NCI-H226 (cell line): Measurements from ENCODE around the gene PPARGC1A.
A peak's percentile ranks its signal among the peaks of the same experiment; 100 is the strongest.

Experiments used
- DNase-seq: peaks from one replicate; pipeline ENCODE4 v3.0.0-alpha.2; 2015

PPARGC1A gene, protein sequence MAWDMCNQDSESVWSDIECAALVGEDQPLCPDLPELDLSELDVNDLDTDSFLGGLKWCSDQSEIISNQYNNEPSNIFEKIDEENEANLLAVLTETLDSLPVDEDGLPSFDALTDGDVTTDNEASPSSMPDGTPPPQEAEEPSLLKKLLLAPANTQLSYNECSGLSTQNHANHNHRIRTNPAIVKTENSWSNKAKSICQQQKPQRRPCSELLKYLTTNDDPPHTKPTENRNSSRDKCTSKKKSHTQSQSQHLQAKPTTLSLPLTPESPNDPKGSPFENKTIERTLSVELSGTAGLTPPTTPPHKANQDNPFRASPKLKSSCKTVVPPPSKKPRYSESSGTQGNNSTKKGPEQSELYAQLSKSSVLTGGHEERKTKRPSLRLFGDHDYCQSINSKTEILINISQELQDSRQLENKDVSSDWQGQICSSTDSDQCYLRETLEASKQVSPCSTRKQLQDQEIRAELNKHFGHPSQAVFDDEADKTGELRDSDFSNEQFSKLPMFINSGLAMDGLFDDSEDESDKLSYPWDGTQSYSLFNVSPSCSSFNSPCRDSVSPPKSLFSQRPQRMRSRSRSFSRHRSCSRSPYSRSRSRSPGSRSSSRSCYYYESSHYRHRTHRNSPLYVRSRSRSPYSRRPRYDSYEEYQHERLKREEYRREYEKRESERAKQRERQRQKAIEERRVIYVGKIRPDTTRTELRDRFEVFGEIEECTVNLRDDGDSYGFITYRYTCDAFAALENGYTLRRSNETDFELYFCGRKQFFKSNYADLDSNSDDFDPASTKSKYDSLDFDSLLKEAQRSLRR

DNA sequence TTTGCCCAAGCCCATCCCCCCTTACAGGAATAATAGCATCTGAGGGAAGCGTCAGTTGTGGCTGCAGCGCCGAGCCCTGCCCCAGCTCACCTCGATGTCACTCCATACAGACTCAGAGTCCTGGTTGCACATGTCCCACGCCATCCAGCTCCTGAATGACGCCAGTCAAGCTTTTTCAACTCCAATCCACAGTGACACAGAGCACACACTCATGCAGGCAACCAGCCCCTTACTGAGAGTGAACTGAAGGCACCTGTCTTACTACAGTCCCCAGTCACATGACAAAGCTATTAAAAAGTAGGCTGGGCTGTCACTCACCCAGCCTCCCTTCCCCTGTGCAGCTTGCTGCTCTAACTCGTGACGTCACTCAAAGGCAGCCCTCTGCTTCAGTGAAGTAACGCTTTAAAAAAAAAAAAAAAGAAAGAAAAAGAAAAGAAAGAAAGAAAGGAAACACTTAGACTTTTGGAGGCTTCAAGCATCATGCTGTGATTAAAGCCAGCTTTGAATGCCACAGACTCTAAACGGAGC is at the start of gene PPARGC1A:
Gene PPARGC1A (minus strand): TSS at position 234 of the 528 bp plus-strand sequence. CDS start 90 bp downstream, at position 144.
- DNase-seq = no peak

DNA sequence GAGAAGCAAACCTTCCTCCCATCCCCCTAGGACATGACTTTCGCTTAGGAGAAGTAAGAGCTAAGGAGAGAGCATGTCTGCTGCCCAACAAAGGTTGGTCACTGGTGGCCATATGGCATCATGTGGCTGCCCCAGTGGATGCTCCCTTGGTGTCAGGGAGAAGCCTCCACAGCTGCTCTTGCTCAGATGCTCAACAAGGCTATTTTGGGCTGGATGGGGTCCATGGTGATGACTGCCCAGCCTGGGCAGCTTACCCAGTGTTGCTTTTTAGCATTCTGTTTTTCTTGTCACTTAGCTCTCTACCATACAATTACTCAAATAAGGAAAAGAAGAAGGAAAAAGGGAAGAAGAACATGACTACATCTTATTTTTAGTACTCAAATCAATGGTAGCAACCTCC is 48.9 kb upstream of the PPARGC1A start:
- no peak for DNase-seq

GRCh38 chr4:23937173-23937572 is 47.3 kb upstream of the PPARGC1A start:
- DNase-seq = no peak

GRCh38 chr4:23934915-23935314 is 45.1 kb upstream of the PPARGC1A start:
- peak; percentile 89 for DNase-seq

GRCh38 chr4:23934223-23934622 is 44.4 kb upstream of the PPARGC1A start:
- no peak for DNase-seq

DNA sequence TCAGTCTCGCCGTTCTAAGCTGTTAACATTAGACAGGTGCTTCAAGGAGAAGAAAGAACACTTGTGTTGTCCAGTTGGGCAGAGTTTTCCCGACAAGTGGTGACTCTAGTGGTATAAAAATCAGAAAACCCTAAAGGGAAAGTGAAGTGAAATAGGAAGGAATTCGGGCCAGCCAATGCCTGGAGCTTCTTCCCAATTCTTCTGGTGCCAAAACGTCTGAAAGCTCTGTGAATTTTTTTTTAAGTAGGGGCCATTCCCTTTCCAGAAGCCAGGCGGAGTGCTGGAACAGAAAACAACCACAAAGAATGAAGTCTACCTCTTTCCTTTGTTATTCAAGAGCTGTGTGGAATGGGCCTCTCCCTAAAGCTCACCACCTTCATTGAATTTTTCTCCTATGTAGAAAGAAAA is 43.1 kb upstream of the PPARGC1A start:
- peak; percentile 13 for DNase-seq

DNA sequence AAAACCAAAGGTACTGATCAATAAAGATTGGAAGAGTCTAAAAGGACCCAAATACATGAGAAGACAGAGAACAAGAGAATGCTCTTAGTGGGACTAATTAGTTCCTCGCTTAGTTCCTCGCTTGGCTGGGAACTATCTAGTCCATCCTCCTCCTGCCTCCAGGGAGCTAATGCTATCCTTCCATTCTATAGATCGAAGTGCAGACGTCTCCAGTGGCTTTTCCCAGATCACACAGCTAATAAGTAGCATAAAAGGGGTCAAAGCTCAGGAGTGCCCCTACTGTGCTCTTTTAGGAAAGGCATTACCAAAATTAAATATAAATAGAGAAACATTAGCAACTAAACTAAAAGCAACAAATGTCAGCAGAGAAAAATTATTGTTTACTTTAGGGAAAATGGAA is 42.3 kb upstream of the PPARGC1A start:
- no peak for DNase-seq

GRCh38 chr4:23931489-23931830 is 41.6 kb upstream of the PPARGC1A start:
- DNase-seq = no peak

- no peak for DNase-seq
Observed at GRCh38 chr4:23930750-23931488, 41.1 kb upstream of the PPARGC1A start.

GRCh38 chr4:23929248-23929647 is 39.4 kb upstream of the PPARGC1A start:
- no peak for DNase-seq

DNA sequence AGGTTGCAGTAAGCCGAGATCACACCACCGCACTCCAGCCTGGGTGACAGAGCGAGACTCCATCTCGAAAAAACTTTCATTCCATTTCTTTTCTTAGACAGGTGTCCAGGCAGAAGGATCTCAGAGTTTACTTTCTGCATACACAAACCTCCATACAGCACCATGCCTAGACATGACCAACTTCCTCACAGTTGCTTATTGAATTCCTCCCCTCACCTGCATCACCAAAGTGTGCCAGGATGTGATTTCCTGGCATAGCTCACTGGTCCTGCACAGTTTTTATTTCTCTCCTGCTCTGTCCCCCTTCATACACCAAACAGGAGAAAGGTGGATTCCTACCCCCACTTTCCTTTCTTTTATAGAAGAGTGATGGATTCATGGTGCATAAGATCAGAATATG is 34.7 kb upstream of the PPARGC1A start:
- no peak for DNase-seq

GRCh38 chr4:23923840-23924239 is 34.0 kb upstream of the PPARGC1A start:
- DNase-seq = no peak

- no peak for DNase-seq
Observed at GRCh38 chr4:23923141-23923540, 33.3 kb upstream of the PPARGC1A start.

- DNase-seq = no peak
Observed at GRCh38 chr4:23922541-23923111, 32.8 kb upstream of the PPARGC1A start.

DNA sequence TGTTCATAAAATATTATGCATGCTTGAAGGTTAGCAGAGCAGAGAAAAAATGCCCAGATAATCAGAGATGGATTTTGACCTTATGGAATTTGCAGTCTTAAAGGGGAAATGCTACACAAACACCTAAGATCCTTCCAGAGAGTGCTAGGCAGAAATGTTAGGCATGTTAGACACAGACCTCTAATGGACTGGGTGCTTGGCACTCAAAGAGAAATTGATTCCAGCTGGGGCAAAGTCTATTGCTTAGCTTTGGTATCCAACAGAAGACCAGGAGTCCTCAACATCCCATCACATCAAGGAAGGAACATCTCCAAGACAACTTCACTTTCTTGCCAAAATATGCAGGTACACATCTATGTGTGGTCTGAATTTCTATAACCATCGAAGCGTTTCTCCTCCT is 32.2 kb upstream of the PPARGC1A start:
- DNase-seq = no peak

GRCh38 chr4:23921447-23921845 is 31.6 kb upstream of the PPARGC1A start:
- DNase-seq = no peak

DNA sequence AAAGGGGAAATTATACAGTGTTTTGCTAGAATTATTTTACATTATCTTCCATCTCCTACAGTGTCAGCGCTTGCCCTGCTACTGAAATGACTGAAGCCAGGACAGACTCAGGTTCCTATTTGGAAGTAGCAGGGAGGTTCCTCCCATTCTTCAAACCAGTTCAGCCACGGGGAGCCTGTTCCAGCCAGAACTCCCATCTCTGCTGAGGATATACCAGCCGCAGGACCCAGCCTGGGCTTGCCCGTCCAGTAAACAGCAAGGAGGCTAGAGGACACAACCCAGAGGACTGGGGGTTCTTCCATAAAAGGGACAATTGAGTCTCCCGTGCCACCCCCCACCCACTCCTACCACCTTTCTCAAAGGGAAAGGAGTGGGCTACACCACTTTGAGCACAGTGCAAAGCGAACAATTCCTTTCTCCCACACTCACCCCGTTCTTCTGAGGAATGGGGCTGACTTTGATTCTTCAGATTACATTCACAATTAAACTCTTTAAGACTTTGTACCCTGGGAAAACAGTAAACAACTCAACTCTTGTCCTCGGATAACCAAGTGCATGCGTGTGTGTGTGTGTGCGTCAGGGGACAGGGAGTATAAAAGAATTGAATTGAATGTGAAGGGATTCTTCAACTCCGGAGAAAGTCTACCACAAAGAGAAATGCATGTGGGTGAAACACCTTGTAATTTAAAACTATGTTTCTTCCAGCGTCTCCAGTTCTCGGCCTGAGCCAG is 31.0 kb upstream of the PPARGC1A start:
- no peak for DNase-seq

DNA sequence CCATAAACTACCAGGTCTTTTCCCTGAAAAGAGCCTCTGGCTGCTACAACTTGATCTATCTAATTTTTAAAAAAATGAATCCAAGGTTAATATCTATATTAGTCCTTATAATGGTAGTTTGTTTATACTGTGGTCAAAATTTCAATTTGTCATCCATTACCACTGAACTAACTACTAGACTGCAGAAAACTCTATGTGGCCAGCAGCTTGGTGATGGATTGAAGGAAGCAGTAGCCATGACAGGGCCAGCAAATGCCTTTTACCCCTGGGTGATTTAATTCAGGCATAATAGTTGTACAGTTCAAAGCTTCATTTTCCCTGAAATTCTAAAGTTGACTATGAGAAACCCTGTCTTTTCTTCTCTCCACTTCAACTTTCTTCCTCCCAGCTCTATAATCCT is 30.4 kb upstream of the PPARGC1A start:
- DNase-seq = no peak

- DNase-seq = no peak
Observed at GRCh38 chr4:23916282-23916681, 26.4 kb upstream of the PPARGC1A start.

DNA sequence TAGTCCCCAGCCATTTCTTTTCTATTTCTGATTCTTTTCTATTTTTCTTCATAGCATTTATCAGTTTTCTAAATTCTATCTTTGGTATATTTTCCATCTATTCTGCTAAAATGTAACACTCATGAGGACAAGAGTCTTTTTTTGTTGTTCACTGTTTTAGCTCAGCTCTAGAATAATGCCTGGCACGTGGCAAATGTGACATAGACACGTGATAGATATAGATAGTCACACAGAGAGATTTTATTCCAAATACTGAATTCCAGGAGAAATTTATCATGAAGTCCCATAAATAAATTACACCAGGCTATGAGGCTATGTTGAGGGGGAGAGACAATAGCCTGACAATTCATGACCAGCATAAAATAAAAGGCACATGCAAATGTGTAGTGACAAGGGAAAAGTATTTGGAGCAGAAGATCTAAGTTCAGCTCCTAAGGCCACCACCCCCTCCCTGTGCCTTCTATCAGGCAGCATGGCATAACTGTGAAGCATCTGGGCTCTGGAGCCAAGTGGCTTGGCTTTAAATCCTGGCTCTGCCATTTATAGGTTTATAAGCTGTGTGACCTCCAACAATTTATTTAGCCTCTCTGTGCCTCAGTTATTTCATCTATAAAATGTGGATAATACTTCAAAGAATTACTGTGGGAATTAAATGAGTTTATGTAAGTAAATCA is 25.7 kb upstream of the PPARGC1A start:
- no peak for DNase-seq

- DNase-seq = no peak
Observed at GRCh38 chr4:23911675-23912455, 22.0 kb upstream of the PPARGC1A start.
